Activated CD4-positive, alpha-beta memory T cell treated with anti-CD3 and anti-CD28 coated beads, Interleukin-2, amount 10 ng/mL, durations not matched to agents 7 days and 5 days (primary cell): ENCODE results near the gene RNF225. TPM values are rescaled to one million over a fixed set of nuclear protein-coding genes. Genes with fewer than 3 reads are reported as not detected.

Experiments used
- CTCF ChIA-PET: fragments of 350-600 bp; sonication (Branson Sonifier 250); formaldehyde crosslinking; loops from one replicate; lab custom pipeline; 2021; ENCODE audit warnings: antibody characterized with exemption, inconsistent platforms; lab: Charles Lee
- POLR2A ChIA-PET: fragments of 350-600 bp; sonication (Branson Sonifier 250); formaldehyde crosslinking; loops from one replicate; lab custom pipeline; 2021; ENCODE audit warnings: antibody characterized with exemption; lab: Charles Lee
- DNase-seq: peaks from one replicate; pipeline ENCODE4 v3.0.0-alpha.2; 2020
- H3K27ac Mint-ChIP-seq: one replicate; pipeline ENCODE4 v1.8.0; 2021; ENCODE audit warnings: mild to moderate bottlenecking, mixed read lengths
- H3K27me3 Mint-ChIP-seq: one replicate; pipeline ENCODE4 v1.8.0; 2021; ENCODE audit warnings: mixed read lengths
- H3K36me3 Mint-ChIP-seq: one replicate; pipeline ENCODE4 v1.8.0; 2021; ENCODE audit warnings: low read depth, mixed read lengths
- H3K4me1 Mint-ChIP-seq: one replicate; pipeline ENCODE4 v1.8.0; 2021; ENCODE audit warnings: mixed read lengths
- H3K4me3 Mint-ChIP-seq: one replicate; pipeline ENCODE4 v1.8.0; 2021; ENCODE audit warnings: mild to moderate bottlenecking, mixed read lengths
- H3K9me3 Mint-ChIP-seq: one replicate; pipeline ENCODE4 v1.8.0; 2021; ENCODE audit warnings: mixed read lengths
- total RNA-seq, 2 experiments: library from RNA; stranded (reverse); gene quantifications; one replicate each; pipeline ENCODE4 v1.2.3, GENCODE V29; 2021

Gene RNF225
- total RNA-seq, 2 experiments from 2014 or later: 0.45 TPM; not detected in 1

DNA sequence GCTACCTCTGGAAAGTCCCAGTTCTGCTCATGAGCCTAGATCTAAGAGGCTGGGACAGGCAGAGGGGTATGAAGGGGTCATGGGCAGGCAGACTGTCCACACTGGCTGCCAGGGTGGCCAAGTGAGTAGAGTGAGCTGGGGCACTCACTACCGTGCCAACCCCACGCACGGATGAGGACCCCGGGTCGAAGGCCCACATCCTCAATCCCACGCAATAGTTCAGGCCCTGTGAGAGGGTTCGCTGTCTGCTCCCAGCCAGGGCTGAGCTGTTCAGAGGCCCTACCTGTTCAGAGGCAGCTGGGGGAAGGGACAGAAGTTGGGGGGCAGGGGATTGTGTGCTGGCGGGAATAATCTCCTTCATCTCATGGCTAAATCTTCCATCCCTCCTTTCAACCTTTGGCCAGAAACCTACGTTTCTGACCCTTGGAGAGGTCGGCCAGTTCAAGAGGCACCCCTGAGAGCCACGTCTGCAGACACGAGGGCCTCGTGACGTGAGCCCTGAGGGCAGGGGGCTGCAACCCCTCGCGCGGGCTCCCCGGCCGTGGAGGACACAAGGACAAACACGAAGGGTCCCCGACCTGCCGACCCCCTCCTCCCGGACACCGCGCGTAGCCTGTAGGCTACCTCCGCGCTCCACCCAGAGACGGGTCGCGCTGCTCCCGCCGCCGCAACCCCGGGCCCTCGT lies 9.4 kb upstream of the RNF225 start:
- H3K36me3 Mint-ChIP-seq: peaks cover 36% of the 10 kb centered on the region
- H3K27ac Mint-ChIP-seq: peak overlapping the region; percentile 96
- DNase-seq: peak; percentile 28

DNA sequence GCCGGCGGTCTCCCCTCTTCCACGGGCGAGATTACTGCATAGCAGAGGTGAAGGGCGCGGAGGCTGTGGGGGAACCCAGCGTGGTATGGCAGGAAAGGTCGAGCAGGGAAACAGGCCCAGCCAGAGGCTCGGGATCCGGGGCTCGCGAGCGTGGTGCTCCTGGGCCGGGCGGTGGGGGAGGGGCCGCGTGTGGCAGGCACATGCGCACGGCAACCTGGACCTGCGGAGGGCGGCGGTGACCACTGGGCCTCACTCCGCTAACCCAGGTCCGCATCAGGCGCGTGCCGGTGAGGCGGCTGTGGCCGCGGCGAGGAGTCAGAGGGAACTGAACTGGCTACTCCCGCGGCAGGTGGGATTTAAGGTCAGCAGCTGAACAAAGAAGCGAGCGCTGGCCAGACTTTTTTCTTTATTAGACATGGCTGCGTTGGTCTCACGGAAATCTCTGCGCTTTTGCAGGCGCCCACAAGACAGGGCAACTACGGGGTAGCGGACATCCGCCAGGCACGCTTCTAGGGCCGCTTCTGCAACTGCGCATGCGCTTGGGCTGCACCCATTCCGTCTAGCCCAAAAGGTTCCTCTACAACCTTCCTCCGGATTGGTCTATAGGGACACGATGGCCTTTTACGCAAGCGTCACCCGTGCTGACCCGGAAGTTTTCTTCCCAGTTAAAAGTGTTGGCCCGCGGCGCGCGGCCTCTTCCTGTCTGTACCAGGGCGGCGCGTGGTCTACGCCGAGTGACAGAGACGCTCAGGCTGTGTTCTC lies 8.7 kb upstream of the RNF225 start, which contains the start of gene RPS5:
TSS of gene RPS5 (plus strand) at position 694 of the 762 bp plus-strand sequence. CDS start 869 bp downstream, outside the sequence.
- H3K27me3 Mint-ChIP-seq: no peaks in the 10 kb centered on the region
- H3K36me3 Mint-ChIP-seq: peaks cover 38% of the 10 kb centered on the region
- POLR2A ChIA-PET: interaction anchor here (0.9 to 2.9 kb wide), 10 partner anchors 9 to 204 kb away, joined by 3 to 15 read pairs (median 6); partner anchors contain the start of genes CHMP2A, RNF225, ZBTB45 and ZNF274
- CTCF ChIA-PET: no interaction called here
- peak; percentile 96 for DNase-seq
- H3K4me3 Mint-ChIP-seq: peak within 1 kb of the TSS; percentile 95
- peaks cover 46% of the 10 kb centered on the region for H3K4me1 Mint-ChIP-seq
- H3K27ac Mint-ChIP-seq: peak within 1 kb of the TSS; percentile 96
- H3K9me3 Mint-ChIP-seq: no peaks in the 10 kb centered on the region

More for the DNA sequence above, 9.4 kb upstream of the RNF225 start:
- H3K4me3 Mint-ChIP-seq: peak overlapping the region; percentile 95
- H3K9me3 Mint-ChIP-seq: no peaks in the 10 kb centered on the region
- CTCF ChIA-PET: no interaction called here
- no peaks in the 10 kb centered on the region for H3K27me3 Mint-ChIP-seq
- peaks cover 50% of the 10 kb centered on the region for H3K4me1 Mint-ChIP-seq
- POLR2A ChIA-PET: interaction anchor here (0.7 to 2.9 kb wide), 10 partner anchors 10 to 169 kb away, joined by 3 to 15 read pairs (median 4); partner anchors contain the start of genes CHMP2A, RNF225, ZNF497 and ZNF584

DNA sequence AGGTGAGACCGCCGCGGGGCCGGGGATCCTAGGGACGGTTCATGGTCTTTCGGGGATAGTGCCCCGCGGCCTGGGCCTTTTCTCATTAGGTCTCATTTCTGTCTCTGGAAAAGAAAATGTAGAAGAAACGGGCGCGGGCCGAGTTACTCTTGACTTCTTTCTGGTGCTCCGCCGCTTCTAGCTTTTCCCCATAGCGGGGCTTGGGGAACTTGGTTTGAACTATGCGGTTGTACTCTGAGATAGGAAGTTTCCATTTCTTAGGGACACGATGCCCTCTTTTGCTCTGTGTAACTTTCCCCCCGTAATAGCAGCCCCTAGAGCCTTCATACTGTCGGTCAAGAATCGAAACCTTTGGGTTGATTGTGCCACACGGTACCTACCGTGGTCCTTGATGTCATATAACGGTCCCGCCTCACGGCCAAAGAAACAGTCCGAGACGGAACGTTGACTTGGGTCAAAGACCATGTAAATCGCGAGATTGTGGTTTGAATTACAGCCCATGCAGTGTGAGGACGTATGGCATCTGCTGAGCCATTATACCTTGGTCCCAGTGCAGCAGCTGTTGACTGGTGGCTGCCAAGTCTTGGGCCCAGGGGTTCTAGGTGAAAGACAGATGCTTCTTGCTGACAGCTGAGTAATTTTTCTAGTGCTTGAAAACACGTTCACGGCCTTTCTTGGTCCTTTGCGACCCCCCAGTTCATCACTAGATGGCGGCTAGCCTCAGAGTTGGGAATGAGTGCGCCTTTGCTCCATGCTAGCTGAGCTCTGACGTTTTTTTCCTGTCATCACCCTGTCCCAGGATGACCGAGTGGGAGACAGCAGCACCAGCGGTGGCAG lies 7.9 kb upstream of the RNF225 start:
- peaks cover 43% of the 10 kb centered on the region for H3K36me3 Mint-ChIP-seq
- POLR2A ChIA-PET: interaction anchor here (0.6 to 2.9 kb wide), 9 partner anchors 8 to 204 kb away, joined by 3 to 15 read pairs (median 6); partner anchors contain the start of genes RNF225, ZBTB45, ZNF274 and ZNF324B
- peak overlapping the region; percentile 96 for H3K27ac Mint-ChIP-seq
- H3K4me1 Mint-ChIP-seq: peaks cover 42% of the 10 kb centered on the region
- DNase-seq: no peak
- CTCF ChIA-PET: interaction anchor here (1.6 kb wide), 1 partner anchor 25 kb away, joined by 3 read pairs; the partner anchor contains the start of gene ZNF497
- H3K4me3 Mint-ChIP-seq: peak overlapping the region; percentile 95
- no peaks in the 10 kb centered on the region for H3K9me3 Mint-ChIP-seq
- no peaks in the 10 kb centered on the region for H3K27me3 Mint-ChIP-seq

DNA sequence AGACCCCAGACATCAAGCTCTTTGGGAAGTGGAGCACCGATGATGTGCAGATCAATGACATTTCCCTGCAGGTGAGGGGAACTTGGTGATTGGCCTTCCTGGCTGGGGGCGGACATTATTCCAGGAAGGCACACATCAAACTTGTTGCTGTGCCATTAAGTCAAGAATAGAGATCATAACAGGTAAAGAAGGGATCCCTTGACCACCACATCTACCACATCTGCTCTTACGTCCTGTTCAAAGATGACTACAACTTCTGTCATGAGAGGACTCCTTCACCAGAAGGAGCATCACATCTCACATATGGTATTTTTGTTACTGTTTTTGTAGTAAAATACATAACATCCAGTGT lies 7.3 kb upstream of the RNF225 start:
- CTCF ChIA-PET: interaction anchor here (1.6 kb wide), 1 partner anchor 25 kb away, joined by 3 read pairs; the partner anchor contains the start of gene ZNF497
- Mint-ChIP-seq H3K4me1 (peaks cover 42% of the 10 kb centered on the region), H3K36me3 (peaks cover 49% of the 10 kb centered on the region), H3K27me3 (no peaks in the 10 kb centered on the region), H3K4me3 (peak overlapping the region; percentile 95), H3K27ac (peak overlapping the region; percentile 96), H3K9me3 (no peaks in the 10 kb centered on the region)
- DNase-seq: no peak
- POLR2A ChIA-PET: interaction anchor here (1.9 to 2.9 kb wide), 4 partner anchors 10 to 205 kb away, joined by 8 to 15 read pairs (median 10); partner anchors contain the start of genes ZBTB45, ZNF274 and ZNF497

DNA sequence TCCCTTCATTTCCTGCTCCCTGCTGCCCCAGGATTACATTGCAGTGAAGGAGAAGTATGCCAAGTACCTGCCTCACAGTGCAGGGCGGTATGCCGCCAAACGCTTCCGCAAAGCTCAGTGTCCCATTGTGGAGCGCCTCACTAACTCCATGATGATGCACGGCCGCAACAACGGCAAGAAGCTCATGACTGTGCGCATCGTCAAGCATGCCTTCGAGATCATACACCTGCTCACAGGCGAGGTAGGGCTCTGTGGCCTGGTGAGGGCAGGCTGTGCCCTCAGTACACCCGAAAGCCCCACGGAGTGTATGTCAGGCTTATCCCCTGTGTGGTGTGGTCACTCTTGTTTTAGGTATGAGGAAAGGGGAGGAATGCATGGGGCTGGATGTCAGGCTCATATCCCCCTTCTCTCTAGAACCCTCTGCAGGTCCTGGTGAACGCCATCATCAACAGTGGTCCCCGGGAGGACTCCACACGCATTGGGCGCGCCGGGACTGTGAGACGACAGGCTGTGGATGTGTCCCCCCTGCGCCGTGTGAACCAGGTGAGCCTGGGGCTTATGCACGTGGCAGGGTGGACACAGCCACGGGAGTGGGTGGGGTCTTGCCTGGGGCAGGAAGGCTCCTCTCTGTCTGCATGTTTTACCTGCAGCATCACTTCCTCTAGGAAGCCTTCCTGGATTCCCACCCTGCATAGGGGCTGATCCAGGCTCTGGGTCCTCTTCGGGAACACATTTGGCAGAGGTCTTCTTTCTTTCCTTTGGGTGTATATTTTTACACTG lies 2.3 kb upstream of the RNF225 start:
- DNase-seq: no peak
- POLR2A ChIA-PET: no interaction called here
- no peak overlapping the region for H3K4me3 Mint-ChIP-seq
- no peaks in the 10 kb centered on the region for H3K9me3 Mint-ChIP-seq
- no peak overlapping the region for H3K27ac Mint-ChIP-seq
- H3K4me1 Mint-ChIP-seq: peaks cover 39% of the 10 kb centered on the region
- peaks cover 58% of the 10 kb centered on the region for H3K36me3 Mint-ChIP-seq
- no peaks in the 10 kb centered on the region for H3K27me3 Mint-ChIP-seq
- CTCF ChIA-PET: no interaction called here

DNA sequence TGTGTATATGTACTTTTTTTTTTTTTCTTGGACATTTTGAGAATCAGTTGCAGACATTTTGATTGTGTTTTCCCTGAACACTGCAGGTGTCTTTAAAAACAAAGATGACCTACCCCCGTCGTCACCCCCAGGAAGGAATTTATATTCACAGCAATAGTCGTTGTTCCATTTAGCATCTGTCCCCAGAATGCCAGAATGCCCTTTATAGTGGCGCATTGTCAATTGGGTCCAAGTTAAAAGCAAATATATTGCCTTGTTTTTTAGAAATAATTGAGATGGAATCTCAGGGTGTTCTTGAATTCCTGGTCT lies 1.8 kb upstream of the RNF225 start:
- H3K36me3 Mint-ChIP-seq: peaks cover 53% of the 10 kb centered on the region
- no peak for DNase-seq
- H3K4me1 Mint-ChIP-seq: peaks cover 35% of the 10 kb centered on the region
- no peak overlapping the region for H3K4me3 Mint-ChIP-seq
- H3K27me3 Mint-ChIP-seq: no peaks in the 10 kb centered on the region
- H3K9me3 Mint-ChIP-seq: no peaks in the 10 kb centered on the region
- ChIA-PET CTCF (no interaction called here), POLR2A (no interaction called here)
- H3K27ac Mint-ChIP-seq: no peak overlapping the region

- Mint-ChIP-seq H3K4me1 (peaks cover 28% of the 10 kb centered on the region), H3K9me3 (no peaks in the 10 kb centered on the region), H3K27me3 (no peaks in the 10 kb centered on the region), H3K36me3 (peaks cover 45% of the 10 kb centered on the region), H3K27ac (no peak overlapping the region), H3K4me3 (no peak overlapping the region)
- POLR2A ChIA-PET: interaction anchor here (1.2 to 1.8 kb wide), 2 partner anchors 8 to 32 kb away, joined by 4 to 6 read pairs; partner anchors contain the start of genes RPS5 and ZNF497
- DNase-seq: no peak
- CTCF ChIA-PET: interaction anchor here (0.6 kb wide), 1 partner anchor 159 kb away, joined by 7 read pairs; no protein-coding TSS in a partner anchor
These were observed 636 bp upstream of the RNF225 start for GRCh38 chr19:58394821-58395219.

DNA sequence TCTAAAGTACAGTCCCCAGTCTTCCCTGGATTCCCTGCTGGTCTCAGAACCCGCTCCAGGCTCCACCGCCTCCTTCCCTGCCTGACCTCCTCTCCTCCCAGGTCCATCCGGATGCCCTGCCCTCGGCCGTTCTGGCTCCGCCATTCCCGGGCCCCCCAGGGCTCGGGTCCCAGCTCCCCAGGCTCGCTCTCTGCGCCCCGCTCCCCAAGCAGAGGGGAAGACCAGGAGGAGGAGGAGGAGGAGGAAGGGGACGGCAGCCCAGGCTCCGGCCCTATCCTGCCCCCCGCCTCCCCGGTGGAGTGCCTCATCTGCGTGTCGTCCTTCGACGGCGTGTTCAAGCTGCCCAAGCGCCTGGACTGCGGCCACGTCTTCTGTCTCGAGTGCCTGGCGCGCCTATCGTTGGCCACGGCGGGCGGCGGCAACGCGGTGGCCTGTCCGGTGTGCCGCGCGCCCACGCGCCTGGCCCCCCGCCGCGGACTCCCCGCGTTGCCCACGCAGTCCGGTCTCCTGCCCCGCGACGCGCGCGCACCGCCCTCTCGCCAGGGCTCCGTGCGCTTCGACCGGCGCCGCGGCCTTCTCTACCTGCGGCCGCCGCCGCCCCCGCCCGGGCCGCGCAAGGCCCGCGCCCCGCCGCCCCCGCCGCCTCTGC lies 647 bp downstream of the RNF225 start:
- no peaks in the 10 kb centered on the region for H3K9me3 Mint-ChIP-seq
- no peak overlapping the region for H3K4me3 Mint-ChIP-seq

DNA sequence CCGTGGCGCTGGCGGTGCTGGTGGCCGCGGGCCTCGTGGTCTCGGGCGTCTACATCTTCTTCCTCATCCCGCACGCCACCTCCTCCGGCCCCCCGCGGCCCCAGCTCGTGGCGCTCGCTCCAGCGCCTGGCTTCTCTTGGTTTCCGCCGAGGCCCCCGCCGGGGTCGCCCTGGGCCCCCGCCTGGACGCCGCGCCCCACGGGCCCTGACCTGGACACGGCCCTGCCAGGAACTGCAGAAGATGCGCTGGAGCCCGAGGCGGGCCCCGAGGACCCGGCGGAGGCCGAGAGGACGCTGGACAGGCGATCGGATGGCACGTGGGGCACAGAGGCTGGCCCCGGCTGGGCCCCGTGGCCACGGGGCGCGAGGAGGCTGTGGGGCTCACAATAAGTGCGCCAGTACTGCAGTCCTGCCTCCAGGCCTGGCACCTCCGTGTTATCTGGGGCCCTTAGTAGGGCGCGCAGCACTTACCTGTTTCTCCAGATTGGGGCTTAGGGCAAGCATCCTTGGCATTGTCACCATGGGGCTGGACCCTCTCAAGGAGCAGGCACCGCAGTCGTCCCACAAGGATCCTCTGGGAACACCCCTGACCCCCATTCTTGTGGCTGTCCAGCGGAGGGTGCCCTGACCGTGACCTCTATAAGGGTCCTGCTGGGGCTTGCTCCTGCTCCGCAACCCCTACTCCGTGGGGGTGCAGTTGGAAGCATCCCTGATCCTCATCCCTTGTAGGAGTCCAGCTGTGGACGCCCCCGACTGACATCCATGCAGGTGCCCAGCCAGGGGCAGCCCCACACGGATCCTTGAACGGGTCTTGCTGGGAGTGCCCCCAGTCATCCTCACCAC lies 1.5 kb downstream of the RNF225 start:
- peaks cover 32% of the 10 kb centered on the region for H3K36me3 Mint-ChIP-seq
- no peaks in the 10 kb centered on the region for H3K27me3 Mint-ChIP-seq
- DNase-seq: no peak
- ChIA-PET POLR2A (interaction anchor here (1.8 to 2.4 kb wide), 2 partner anchors 10 kb away, joined by 6 to 10 read pairs; partner anchors contain the start of gene RPS5), CTCF (no interaction called here)
- H3K4me3 Mint-ChIP-seq: no peak overlapping the region
- no peaks in the 10 kb centered on the region for H3K9me3 Mint-ChIP-seq
- H3K4me1 Mint-ChIP-seq: peaks cover 34% of the 10 kb centered on the region
- no peak overlapping the region for H3K27ac Mint-ChIP-seq

More for the DNA sequence above, 647 bp downstream of the RNF225 start:
- peaks cover 35% of the 10 kb centered on the region for H3K36me3 Mint-ChIP-seq
- H3K27ac Mint-ChIP-seq: no peak overlapping the region
- no peaks in the 10 kb centered on the region for H3K27me3 Mint-ChIP-seq
- ChIA-PET POLR2A (interaction anchor here (1.8 kb wide), 1 partner anchor 9 kb away, joined by 6 read pairs; the partner anchor contains the start of gene RPS5), CTCF (no interaction called here)
- no peak for DNase-seq
- peaks cover 31% of the 10 kb centered on the region for H3K4me1 Mint-ChIP-seq

GRCh38 chr19:58397533-58398037 lies 2.1 kb downstream of the RNF225 start:
- DNase-seq: no peak
- Mint-ChIP-seq H3K4me1 (peaks cover 38% of the 10 kb centered on the region), H3K27ac (no peak overlapping the region), H3K4me3 (no peak overlapping the region), H3K36me3 (peaks cover 28% of the 10 kb centered on the region), H3K27me3 (no peaks in the 10 kb centered on the region), H3K9me3 (no peaks in the 10 kb centered on the region)
- ChIA-PET POLR2A (interaction anchor here (2.4 kb wide), 1 partner anchor 10 kb away, joined by 10 read pairs; the partner anchor contains the start of gene RPS5), CTCF (no interaction called here)
